HEK293 (cell line): ENCODE measurements around the gene GRN.

Experiments
- CTCF ChIA-PET: fragments of 350-600 bp; formaldehyde crosslinking; extraction: SDS; loops from one replicate; lab custom pipeline; 2021; ENCODE audit warnings: antibody characterized with exemption; lab: Yijun Ruan, JAX
- POLR2A ChIA-PET: fragments of 300-600 bp; formaldehyde crosslinking; extraction: SDS; loops from one replicate; lab custom pipeline; 2020; ENCODE audit warnings: antibody characterized with exemption, inconsistent platforms; lab: Yijun Ruan, JAX
- H3K27ac ChIP-seq: fragments of 200-500 bp; sonication (Bioruptor generic); 2 replicates; pipeline ENCODE4 v1.5.1; 2014; ENCODE audit warnings: low read depth, low read length, control low read depth, inconsistent platforms; ENCODE audit errors: extremely low read depth
- H3K36me3 ChIP-seq, 2 experiments: fragments of 200-500 bp in 1 of 2; sonication (Bioruptor generic) in 1 of 2; 1 replicate in 1 of 2; 2 replicates in 1 of 2; pipeline ENCODE4 v1.5.1; 2014 to 2017; ENCODE audit warnings: inconsistent platforms in 2 of 2, low read length in 2 of 2; ENCODE audit not compliant: control insufficient read depth in 2 of 2, insufficient read depth in 1 of 2
- H3K4me1 ChIP-seq: fragments of 200-500 bp; sonication (Bioruptor generic); 2 replicates; pipeline ENCODE4 v1.5.1; 2014; ENCODE audit warnings: mild to moderate bottlenecking, low read length, inconsistent platforms; ENCODE audit not compliant: control insufficient read depth, insufficient read depth
- H3K4me3 ChIP-seq: 2 replicates; pipeline ENCODE4 v1.5.1; 2011; ENCODE audit warnings: low read depth, mild to moderate bottlenecking, control low read depth, low read length, moderate library complexity
- H3K9me3 ChIP-seq: fragments of 200-500 bp; sonication (Bioruptor generic); 2 replicates; pipeline ENCODE4 v1.5.1; 2014; ENCODE audit warnings: low read depth, low read length, inconsistent platforms; ENCODE audit not compliant: control insufficient read depth, insufficient read depth
- EGR2 ChIP-seq: fragments of 450-650 bp; formaldehyde crosslinking; IDR thresholded peaks from 2 replicates; pipeline ENCODE4 v1.5.1; 2016; ENCODE audit warnings: low read depth, missing biosample characterization, missing genetic modification characterization
- KLF7 ChIP-seq: fragments of 450-650 bp; formaldehyde crosslinking; IDR thresholded peaks from 2 replicates; pipeline ENCODE4 v1.5.1; 2016; ENCODE audit warnings: missing biosample characterization, missing genetic modification characterization, borderline replicate concordance
- OSR2 ChIP-seq: fragments of 450-650 bp; formaldehyde crosslinking; IDR thresholded peaks from 2 replicates; pipeline ENCODE4 v1.5.1; 2016; ENCODE audit warnings: missing biosample characterization, missing genetic modification characterization
- PRDM1 ChIP-seq: fragments of 450-650 bp; formaldehyde crosslinking; IDR thresholded peaks from 2 replicates; pipeline ENCODE4; 2016; ENCODE audit warnings: missing biosample characterization, missing genetic modification characterization
- RBAK ChIP-seq: fragments of 450-650 bp; formaldehyde crosslinking; IDR thresholded peaks from 2 replicates; pipeline ENCODE4 v1.5.1; 2016; ENCODE audit warnings: missing biosample characterization, missing genetic modification characterization
- SCRT2 ChIP-seq: fragments of 450-650 bp; formaldehyde crosslinking; IDR thresholded peaks from 2 replicates; pipeline ENCODE4 v1.5.1; 2016; ENCODE audit warnings: missing biosample characterization, missing genetic modification characterization
- SP7 ChIP-seq: fragments of 450-650 bp; formaldehyde crosslinking; IDR thresholded peaks from 2 replicates; pipeline ENCODE4 v1.5.1; 2016; ENCODE audit warnings: missing biosample characterization, missing genetic modification characterization
- ZBTB20 ChIP-seq: fragments of 450-650 bp; formaldehyde crosslinking; IDR thresholded peaks from 2 replicates; pipeline ENCODE4 v1.5.1; 2016; ENCODE audit warnings: missing biosample characterization, missing genetic modification characterization
- ZFHX2 ChIP-seq: fragments of 450-650 bp; formaldehyde crosslinking; conservative IDR thresholded peaks from 2 replicates; pipeline ENCODE4 v1.5.1; 2016; ENCODE audit warnings: missing biosample characterization, missing genetic modification characterization
- ZFP37 ChIP-seq: fragments of 450-650 bp; formaldehyde crosslinking; IDR thresholded peaks from 2 replicates; pipeline ENCODE4 v1.5.1; 2016; ENCODE audit warnings: missing biosample characterization, missing genetic modification characterization
- ZNF10 ChIP-seq: fragments of 450-650 bp; formaldehyde crosslinking; IDR thresholded peaks from 2 replicates; pipeline ENCODE4 v1.5.1; 2017; ENCODE audit warnings: missing biosample characterization, missing genetic modification characterization
- ZNF138 ChIP-seq: fragments of 450-650 bp; formaldehyde crosslinking; IDR thresholded peaks from 2 replicates; pipeline ENCODE4 v1.5.1; 2016; ENCODE audit warnings: missing biosample characterization, missing genetic modification characterization, borderline replicate concordance
- ZNF2 ChIP-seq: fragments of 450-650 bp; formaldehyde crosslinking; IDR thresholded peaks from 2 replicates; pipeline ENCODE4 v1.5.1; 2016; ENCODE audit warnings: missing biosample characterization, missing genetic modification characterization
- ZNF211 ChIP-seq: fragments of 450-650 bp; formaldehyde crosslinking; IDR thresholded peaks from 2 replicates; pipeline ENCODE4 v1.5.1; 2016; ENCODE audit warnings: low read depth, missing biosample characterization, missing genetic modification characterization
- ZNF24 ChIP-seq: fragments of 450-650 bp; formaldehyde crosslinking; IDR thresholded peaks from 2 replicates; pipeline ENCODE4 v1.5.1; 2016; ENCODE audit warnings: missing biosample characterization, missing genetic modification characterization
- ZNF302 ChIP-seq: fragments of 450-650 bp; formaldehyde crosslinking; IDR thresholded peaks from 2 replicates; pipeline ENCODE4 v1.5.1; 2016; ENCODE audit warnings: missing biosample characterization, missing genetic modification characterization, low read depth
- ZNF335 ChIP-seq: fragments of 450-650 bp; formaldehyde crosslinking; conservative IDR thresholded peaks from 2 replicates; pipeline ENCODE4 v1.5.1; 2016; ENCODE audit warnings: missing biosample characterization, missing genetic modification characterization
- ZNF354C ChIP-seq: fragments of 450-650 bp; formaldehyde crosslinking; IDR thresholded peaks from 2 replicates; pipeline ENCODE4 v1.5.1; 2016; ENCODE audit warnings: missing biosample characterization, missing genetic modification characterization, low read depth, borderline replicate concordance
- ZNF366 ChIP-seq: fragments of 450-650 bp; formaldehyde crosslinking; conservative IDR thresholded peaks from 2 replicates; pipeline ENCODE4 v1.5.1; 2016; ENCODE audit warnings: missing biosample characterization, missing genetic modification characterization
- ZNF521 ChIP-seq: fragments of 450-650 bp; formaldehyde crosslinking; IDR thresholded peaks from 2 replicates; pipeline ENCODE4 v1.5.1; 2017; ENCODE audit warnings: missing biosample characterization, mild to moderate bottlenecking, missing genetic modification characterization
- ZNF529 ChIP-seq: fragments of 450-650 bp; formaldehyde crosslinking; IDR thresholded peaks from 2 replicates; pipeline ENCODE4 v1.5.1; 2017; ENCODE audit warnings: missing genetic modification characterization, missing biosample characterization; ENCODE audit not compliant: insufficient replicate concordance
- ZNF548 ChIP-seq: fragments of 450-650 bp; formaldehyde crosslinking; IDR thresholded peaks from 2 replicates; pipeline ENCODE4 v1.5.1; 2016; ENCODE audit warnings: missing biosample characterization, missing genetic modification characterization
- ZNF555 ChIP-seq: fragments of 450-650 bp; formaldehyde crosslinking; conservative IDR thresholded peaks from 2 replicates; pipeline ENCODE4 v1.5.1; 2017; ENCODE audit warnings: missing biosample characterization, mild to moderate bottlenecking, missing genetic modification characterization, inconsistent platforms
- ZNF701 ChIP-seq: fragments of 450-650 bp; formaldehyde crosslinking; IDR thresholded peaks from 2 replicates; pipeline ENCODE4 v1.5.1; 2016; ENCODE audit warnings: missing biosample characterization, missing genetic modification characterization
- ZNF791 ChIP-seq: fragments of 450-650 bp; formaldehyde crosslinking; IDR thresholded peaks from 2 replicates; pipeline ENCODE4 v1.5.1; 2016; ENCODE audit warnings: missing biosample characterization, missing genetic modification characterization
- ZXDB ChIP-seq: fragments of 450-650 bp; formaldehyde crosslinking; IDR thresholded peaks from 2 replicates; pipeline ENCODE4 v1.5.1; 2016; ENCODE audit warnings: missing biosample characterization, missing genetic modification characterization
- TF ChIP-seq, protein P1 (sequence below): fragments of 450-650 bp; formaldehyde crosslinking; IDR thresholded peaks from 2 replicates; pipeline ENCODE4 v1.5.1; 2017; ENCODE audit warnings: missing biosample characterization, missing genetic modification characterization
- TF ChIP-seq, protein P2 (sequence below): fragments of 450-650 bp; formaldehyde crosslinking; IDR thresholded peaks from 2 replicates; pipeline ENCODE4 v1.5.1; 2016; ENCODE audit warnings: missing biosample characterization, missing genetic modification characterization
- TF ChIP-seq, protein P3 (sequence below): fragments of 450-650 bp; formaldehyde crosslinking; IDR thresholded peaks from 2 replicates; pipeline ENCODE4 v1.5.1; 2016; ENCODE audit warnings: missing biosample characterization, missing genetic modification characterization

GRN gene

DNA sequence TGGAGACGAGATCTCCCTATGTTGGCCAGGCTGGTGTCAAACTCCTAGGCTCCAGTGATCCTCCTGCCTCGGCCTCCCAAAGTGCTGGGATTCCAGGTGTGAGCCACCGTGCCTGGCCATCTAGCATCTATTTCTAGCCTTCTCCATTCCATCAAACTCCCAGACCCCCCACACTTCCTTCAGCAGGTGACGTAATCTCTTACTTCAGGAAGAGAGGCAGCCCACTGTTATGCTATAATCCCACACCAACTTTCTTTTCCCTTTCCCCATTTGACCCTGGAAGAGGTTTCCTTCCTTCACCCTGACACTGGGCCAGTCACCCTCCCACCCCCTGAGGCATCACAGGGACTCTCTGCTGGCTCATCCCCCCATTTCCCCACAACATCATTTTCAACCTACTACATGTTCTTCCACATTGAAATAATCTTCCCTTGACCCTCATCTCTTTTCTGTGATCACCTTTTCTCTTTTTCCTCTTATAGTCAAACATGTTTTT is 36.8 kb downstream of the GRN start:
- ChIA-PET CTCF (interaction anchor here (0.7 kb wide), 2 partner anchors 19 to 437 kb away, joined by 3 to 4 read pairs; partner anchors contain the start of gene FAM171A2), POLR2A (interaction anchor here (0.8 kb wide), 1 partner anchor 23 kb away, joined by 3 read pairs; no protein-coding TSS in a partner anchor)
- TF ChIP-seq ZNF10 (peak; percentile 70; the same call in 1 of the 2 replicates), ZNF354C (no peak), ZNF366 (tag by site-specific recombination) (0 out of 2 replicates have a peak, but pooled peaks have one; percentile 27), ZFHX2 (peak; percentile 39; the same call in 1 of the 2 replicates), RBAK (tag by site-specific recombination) (no peak), ZXDB (tag by site-specific recombination) (no peak), PRDM1 (tag by site-specific recombination) (peak; percentile 79), ZNF335 (tag by site-specific recombination) (no peak), ZNF701 (no peak), SP7 (tag by site-specific recombination) (no peak), ZNF521 (tag by site-specific recombination) (no peak), EGR2 (tag by site-specific recombination) (peak; percentile 33; the same call in 1 of the 2 replicates)
- TF ChIP-seq, protein P1, sequence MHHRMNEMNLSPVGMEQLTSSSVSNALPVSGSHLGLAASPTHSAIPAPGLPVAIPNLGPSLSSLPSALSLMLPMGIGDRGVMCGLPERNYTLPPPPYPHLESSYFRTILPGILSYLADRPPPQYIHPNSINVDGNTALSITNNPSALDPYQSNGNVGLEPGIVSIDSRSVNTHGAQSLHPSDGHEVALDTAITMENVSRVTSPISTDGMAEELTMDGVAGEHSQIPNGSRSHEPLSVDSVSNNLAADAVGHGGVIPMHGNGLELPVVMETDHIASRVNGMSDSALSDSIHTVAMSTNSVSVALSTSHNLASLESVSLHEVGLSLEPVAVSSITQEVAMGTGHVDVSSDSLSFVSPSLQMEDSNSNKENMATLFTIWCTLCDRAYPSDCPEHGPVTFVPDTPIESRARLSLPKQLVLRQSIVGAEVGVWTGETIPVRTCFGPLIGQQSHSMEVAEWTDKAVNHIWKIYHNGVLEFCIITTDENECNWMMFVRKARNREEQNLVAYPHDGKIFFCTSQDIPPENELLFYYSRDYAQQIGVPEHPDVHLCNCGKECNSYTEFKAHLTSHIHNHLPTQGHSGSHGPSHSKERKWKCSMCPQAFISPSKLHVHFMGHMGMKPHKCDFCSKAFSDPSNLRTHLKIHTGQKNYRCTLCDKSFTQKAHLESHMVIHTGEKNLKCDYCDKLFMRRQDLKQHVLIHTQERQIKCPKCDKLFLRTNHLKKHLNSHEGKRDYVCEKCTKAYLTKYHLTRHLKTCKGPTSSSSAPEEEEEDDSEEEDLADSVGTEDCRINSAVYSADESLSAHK (tag by site-specific recombination) = no peak
- TF ChIP-seq, protein P2, sequence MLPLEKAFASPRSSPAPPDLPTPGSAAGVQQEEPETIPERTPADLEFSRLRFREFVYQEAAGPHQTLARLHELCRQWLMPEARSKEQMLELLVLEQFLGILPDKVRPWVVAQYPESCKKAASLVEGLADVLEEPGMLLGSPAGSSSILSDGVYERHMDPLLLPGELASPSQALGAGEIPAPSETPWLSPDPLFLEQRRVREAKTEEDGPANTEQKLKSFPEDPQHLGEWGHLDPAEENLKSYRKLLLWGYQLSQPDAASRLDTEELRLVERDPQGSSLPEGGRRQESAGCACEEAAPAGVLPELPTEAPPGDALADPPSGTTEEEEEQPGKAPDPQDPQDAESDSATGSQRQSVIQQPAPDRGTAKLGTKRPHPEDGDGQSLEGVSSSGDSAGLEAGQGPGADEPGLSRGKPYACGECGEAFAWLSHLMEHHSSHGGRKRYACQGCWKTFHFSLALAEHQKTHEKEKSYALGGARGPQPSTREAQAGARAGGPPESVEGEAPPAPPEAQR (tag by site-specific recombination) = no peak
- Histone ChIP-seq H3K4me3 (no peak overlapping the region), H3K4me1 (peaks cover 2% of the 10 kb centered on the region; the same call in 1 of the 2 replicates), H3K27ac (no peak overlapping the region), H3K36me3 (no peaks in the 10 kb centered on the region), H3K9me3 (no peaks in the 10 kb centered on the region)

DNA sequence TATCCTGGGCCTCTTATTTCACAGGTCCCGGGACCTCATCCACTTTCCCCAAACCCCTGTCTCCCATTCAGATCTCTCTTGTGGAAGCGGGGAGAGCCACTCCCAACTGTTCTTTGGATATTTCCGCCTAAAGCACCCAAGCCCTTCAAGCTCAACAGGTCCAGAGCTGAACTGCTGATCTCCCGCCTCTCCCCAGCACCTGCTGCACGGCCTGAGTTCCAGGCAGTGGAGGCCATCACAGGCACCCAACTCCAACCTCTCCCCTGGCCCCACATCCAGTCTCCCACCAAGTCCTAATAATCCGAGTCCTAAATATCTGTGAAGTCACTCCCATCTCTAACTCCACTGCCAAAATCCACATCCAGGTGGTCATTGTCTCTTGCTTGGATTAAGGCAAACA is 37.8 kb downstream of the GRN start:
- H3K27ac ChIP-seq = no peak overlapping the region
- ChIA-PET POLR2A (no interaction called here), CTCF (interaction anchor here (0.9 kb wide), 1 partner anchor 17 kb away, joined by 3 read pairs; no protein-coding TSS in a partner anchor)
- no peaks in the 10 kb centered on the region for H3K36me3 ChIP-seq
- H3K9me3 ChIP-seq = no peaks in the 10 kb centered on the region
- H3K4me3 ChIP-seq = no peak overlapping the region
- peaks cover 2% of the 10 kb centered on the region; the same call in 1 of the 2 replicates for H3K4me1 ChIP-seq
- TF ChIP-seq SCRT2 (tag by site-specific recombination) (peak; percentile 77), ZNF791 (tag by site-specific recombination) (no peak)
- TF ChIP-seq, all 188 proteins: peak for 1

DNA sequence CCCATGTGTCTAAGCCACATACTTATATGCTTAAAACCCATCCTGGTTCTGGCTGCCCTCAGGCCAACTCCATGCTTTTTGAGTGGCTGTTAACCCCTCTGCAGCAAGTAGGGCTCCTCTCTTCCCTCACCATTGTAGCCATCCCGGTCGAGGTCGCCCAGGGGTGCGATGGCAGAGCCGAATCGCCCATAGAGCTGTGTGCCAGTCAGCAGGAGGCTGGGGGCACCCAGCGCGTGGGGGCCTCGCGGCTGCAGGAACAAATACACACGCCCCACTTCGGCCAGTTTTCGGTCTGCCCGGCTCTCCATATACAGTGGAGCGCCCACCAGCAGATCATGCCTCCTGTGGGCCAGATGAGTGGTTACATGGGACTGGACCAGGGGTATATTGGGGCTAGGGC is 38.3 kb downstream of the GRN start:
- ChIA-PET CTCF (interaction anchor here (0.9 kb wide), 1 partner anchor 17 kb away, joined by 3 read pairs; no protein-coding TSS in a partner anchor), POLR2A (no interaction called here)
- no peaks in the 10 kb centered on the region for H3K36me3 ChIP-seq
- H3K4me3 ChIP-seq = no peak overlapping the region
- no peaks in the 10 kb centered on the region for H3K9me3 ChIP-seq
- peaks cover 2% of the 10 kb centered on the region; the same call in 1 of the 2 replicates for H3K4me1 ChIP-seq
- H3K27ac ChIP-seq = no peak overlapping the region
- TF ChIP-seq KLF7 (tag by site-specific recombination) = no peak
- TF ChIP-seq RBAK (tag by site-specific recombination) = no peak
- no peak for TF ChIP-seq ZNF10
- TF ChIP-seq ZFP37 (tag by site-specific recombination) = no peak
- no peak for TF ChIP-seq ZNF302 (tag by site-specific recombination)
- no peak for TF ChIP-seq ZBTB20 (tag by site-specific recombination)
- TF ChIP-seq, protein P3, sequence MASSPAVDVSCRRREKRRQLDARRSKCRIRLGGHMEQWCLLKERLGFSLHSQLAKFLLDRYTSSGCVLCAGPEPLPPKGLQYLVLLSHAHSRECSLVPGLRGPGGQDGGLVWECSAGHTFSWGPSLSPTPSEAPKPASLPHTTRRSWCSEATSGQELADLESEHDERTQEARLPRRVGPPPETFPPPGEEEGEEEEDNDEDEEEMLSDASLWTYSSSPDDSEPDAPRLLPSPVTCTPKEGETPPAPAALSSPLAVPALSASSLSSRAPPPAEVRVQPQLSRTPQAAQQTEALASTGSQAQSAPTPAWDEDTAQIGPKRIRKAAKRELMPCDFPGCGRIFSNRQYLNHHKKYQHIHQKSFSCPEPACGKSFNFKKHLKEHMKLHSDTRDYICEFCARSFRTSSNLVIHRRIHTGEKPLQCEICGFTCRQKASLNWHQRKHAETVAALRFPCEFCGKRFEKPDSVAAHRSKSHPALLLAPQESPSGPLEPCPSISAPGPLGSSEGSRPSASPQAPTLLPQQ (tag by site-specific recombination) = no peak
- no peak for TF ChIP-seq ZNF529 (tag by site-specific recombination)
- no peak for TF ChIP-seq ZNF211 (tag by site-specific recombination)
- no peak for TF ChIP-seq OSR2
- no peak for TF ChIP-seq ZNF24 (tag by site-specific recombination)
- no peak for TF ChIP-seq ZNF2 (tag by site-specific recombination)
- TF ChIP-seq ZNF555 = no peak
- TF ChIP-seq ZNF138 (tag by site-specific recombination) = no peak
- no peak for TF ChIP-seq ZNF548 (tag by site-specific recombination)
